Measurements from ENCODE around the gene TRMT1.
"Not testable (repeated sequence)": the region's sequence is repeated elsewhere in the genome, so short reads cannot be mapped to it uniquely, and the experiment has no call there.

Gene TRMT1

DNA sequence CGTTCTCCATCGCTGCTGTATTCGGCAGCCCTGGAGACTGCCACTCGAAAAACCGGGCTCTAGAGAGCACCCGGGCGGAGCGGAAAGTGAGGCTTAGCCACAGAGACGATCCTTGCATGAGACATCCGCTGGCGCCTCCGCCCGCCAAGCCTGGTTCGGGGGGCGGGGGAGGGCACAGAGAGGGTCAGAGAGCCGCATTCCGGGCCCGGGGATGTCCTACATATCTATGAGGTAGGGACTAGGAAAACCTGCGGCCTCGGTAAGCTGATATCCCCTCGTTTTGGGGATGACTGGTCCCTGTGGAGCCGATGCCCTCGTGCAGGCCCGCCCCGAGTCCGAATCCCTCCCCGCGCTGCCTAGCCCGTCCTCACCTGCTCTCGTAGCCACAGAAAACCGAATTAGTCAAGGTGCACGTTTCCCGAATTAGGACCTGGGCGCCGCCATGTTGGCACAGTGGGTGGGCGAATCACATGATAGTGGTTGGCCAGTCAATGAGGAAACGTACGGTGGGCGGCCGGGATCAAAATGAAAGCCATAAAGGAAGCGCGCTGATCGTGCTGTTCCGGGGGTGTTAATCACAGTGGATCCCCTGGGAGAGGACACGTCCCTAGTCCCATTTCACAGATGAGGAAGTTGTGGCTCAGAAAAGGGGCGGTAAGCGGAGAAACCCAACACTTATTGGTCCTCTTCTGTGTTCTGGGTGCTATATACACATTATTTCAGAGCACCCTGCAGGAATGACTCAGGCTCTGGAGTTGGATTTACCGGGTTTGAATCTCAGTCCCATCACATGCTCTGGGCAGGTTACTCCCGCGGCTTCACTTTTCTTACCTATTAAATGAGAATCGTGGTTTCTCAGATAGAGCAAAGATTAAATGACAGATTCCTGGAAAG, at the start of gene TRMT1:
TRMT1 (minus strand) TSS at position 459 of the 894 bp plus-strand sequence; CDS start at position 118, 341 bp downstream.
- peak; percentile 81 to 97 (median 95) for DNase-seq

DNA sequence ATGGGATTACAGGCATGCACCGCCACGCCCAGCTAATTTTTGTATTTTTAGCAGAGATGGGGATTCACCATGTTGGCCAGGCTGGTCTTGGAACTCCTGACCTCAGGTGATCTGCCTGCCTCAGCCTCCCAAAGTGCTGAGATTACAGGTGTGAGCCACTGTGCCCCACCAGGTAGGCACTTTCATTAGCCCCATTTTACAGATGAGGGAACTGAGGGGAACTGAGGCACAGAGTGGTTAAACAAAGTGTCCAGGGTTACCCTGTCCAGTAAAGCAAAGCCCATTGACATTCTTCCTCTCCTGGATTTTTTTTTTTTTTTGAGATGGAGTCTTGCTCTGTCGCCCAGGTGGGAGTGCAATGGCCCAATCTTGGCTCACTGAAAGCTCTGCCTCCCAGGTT, 49.6 kb upstream of the TRMT1 start:
- not testable (repeated sequence) for DNase-seq

DNA sequence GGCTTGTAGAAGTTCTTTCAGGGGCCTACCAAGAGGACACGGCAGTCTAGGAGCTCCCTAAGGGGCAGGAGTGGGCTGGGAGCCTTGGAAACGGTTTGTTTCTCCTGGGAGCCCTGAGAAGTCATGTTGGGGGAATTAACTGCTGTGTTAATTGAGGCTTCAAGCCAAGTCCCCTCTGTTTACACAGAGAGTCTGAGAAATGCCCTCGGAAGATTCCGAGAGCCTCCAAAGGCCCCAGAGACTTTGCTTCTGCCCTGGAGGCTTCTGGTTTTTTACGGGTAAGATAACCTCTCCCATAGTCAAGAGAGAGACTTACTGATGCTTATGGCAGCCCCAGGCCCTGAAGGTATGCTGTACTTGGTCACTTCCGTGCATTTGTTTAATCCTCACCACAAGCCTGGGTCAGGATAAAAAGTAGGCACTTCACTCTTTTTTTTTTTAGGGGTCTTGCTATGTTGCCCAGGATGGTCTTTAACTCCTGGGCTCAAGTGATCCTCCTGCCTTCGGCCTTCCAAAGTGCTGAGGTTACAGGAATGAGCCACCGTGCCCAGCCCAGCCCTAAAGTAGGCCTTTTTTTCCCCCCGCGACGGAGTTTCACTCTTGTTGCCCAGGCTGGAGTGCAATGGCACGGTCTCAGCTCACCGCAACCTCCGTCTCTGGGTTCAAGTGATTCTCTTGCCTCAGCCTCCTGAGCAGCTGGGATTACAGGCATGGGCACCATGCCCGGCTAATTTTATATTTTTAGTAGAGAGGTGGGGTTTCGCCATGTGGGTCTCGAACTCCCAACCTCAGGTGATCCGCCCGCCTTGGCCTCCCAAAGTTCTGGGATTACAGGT, 48.8 kb upstream of the TRMT1 start:
- peak in 1 of 3 experiments; percentile 82 for DNase-seq

DNA sequence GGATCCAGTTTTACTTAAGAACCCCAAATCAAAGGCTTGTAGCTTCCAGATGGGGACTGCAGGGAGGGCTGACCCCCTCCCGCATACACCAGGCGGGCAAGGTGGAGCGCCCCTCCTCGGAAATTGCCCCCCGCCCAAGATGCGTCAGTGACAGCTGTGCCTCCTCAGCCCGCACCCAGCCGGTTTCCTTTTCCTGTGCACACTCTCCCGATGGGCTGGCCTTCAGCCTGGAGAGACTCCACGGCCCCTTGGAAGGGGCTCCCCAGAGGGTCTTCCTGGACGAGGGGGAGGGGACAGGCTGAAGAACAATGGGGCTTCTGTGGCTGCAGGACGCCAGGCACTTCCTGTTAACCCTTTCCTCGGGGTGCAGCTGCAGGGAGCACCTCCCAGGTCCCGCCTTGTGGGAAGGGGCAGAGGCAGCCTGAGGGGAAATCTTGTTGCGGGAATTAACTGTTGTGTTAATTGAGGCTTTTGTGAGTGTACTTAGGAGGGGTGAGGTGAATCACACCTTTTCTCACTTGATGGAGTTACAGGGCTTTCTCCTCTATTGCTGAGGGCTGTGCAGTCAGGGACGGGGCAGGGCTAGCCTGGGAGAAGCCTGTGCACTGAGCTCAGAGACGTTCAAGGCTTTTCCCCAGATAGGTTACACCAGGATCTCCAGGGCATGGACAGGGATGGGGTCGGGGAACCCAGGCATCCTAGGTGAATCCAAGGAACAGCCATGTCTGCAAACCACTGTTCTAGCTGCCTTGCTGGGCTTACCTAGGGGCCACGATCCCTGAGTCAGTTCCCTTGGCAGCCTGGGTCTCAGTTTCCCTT, 48.0 kb upstream of the TRMT1 start:
- DNase-seq = peak in 2 of 3 experiments; percentile 95 to 98

DNA sequence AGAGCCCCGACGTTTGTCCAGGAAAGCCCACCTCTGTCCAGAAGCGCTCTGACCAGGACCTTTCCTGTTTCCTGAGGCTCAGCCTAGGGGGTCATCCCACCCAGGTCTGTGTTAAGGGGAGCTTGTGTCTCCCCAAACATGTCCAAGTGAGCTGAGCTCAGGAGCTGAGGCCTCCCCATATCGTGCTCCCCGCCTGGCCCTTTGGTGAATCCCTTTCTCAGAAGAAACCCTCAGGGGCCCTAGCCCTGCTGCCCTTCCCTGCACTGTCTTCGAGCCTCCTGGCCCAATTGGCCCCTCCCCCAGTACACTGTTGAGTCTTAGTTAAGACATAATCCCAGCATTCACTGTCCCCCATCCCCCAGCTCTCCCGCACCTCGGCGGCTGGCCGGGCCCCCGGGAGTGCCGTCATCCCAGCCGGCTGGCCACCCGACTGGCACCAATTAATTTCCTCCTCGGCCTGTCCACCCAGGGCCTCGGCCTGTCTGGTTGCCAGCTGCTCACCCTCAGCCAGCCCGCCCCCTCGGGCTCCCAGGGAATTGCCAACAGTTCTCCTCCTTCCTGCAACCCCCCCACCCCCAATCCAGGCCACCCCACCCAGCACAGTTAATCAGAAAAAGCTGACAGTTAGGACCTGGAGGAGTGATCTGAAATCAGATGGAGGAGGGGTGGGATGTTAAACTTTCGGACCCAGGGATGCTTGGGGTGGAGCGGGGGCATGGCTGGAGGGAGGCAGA, 47.2 kb upstream of the TRMT1 start:
- peak in 2 of 3 experiments; percentile 91 to 92 for DNase-seq

DNA sequence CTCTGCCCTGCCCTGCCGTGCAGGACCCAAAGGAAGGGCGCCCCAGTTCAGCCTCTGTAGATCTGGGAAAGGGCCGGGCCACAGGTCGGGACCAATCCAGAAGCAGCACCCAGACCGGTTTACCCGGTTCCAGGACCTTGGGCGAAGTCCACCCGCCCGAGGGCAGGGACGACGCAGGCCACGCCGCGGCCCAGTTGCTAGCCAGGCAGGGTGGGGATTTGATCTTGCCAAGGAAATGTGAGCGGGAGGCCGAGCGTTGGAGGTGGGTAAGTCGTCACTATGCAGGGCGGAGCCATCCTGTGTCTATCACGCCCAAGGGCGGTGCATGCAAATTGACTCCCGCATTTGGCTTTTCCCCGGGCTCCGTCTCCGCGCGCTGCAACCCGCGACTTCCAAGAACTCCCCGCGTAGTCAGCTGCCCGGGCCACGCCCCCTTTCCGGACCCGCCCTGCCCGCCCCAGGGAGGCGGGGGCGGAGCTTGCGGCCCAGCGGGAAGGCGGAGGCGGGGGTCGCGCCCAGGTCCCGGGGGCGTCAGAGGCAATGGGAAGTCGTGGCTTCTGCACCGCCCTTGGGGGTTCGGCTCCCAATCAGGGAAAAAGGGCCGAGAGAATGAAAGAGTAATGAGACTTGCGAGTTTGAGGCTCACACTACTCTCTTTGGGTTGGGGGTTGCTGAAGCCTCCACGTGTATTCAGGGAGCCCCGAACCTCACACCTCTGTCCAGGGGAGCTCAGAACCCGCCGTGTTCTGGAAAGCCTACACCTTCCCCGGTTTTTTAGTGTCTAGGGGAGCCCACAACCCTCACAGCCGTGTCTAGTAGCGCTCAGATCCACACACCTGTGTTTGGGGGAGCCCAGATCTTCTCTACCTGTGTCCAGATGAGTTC, 46.4 kb upstream of the TRMT1 start:
- peak; percentile 63 to 98 (median 96) for DNase-seq

DNA sequence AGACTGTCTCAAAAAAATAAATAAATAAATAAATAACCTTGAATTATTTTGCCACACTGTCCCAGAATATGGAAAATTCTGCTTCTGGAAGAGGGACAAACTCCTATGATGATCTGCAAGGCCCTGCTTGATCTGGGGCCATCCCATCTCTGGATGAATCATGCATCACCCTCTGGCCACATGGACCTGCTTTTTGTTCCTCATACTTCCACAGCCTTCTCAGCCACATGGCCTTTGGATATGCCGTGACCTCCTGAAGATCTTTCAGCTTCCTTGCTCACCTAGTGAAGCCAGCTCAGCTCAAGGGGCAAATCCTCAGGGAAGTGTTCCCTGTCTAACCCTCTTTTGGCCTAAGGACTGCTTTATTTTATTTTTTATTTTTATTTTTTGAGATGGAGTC, 44.0 kb upstream of the TRMT1 start:
- no peak for DNase-seq

DNA sequence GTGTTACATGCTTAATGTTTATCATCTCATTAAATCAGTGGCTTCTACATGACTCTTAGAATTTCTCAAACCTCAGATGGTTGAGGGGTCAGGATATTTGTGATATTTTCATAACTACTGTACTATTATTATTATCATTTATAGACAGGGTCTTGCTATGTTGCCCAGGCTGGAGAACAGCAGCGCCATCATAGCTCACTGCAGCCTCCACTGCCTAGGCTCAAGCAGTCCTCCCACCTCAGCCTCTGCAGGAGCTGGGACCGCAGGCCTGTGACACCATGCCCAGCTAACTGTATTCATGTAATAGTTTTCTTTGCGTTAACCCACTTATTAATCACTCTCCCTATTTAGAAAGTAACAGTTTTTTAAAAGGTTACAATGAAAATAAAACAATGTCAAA, 43.2 kb upstream of the TRMT1 start:
- DNase-seq = no peak

DNA sequence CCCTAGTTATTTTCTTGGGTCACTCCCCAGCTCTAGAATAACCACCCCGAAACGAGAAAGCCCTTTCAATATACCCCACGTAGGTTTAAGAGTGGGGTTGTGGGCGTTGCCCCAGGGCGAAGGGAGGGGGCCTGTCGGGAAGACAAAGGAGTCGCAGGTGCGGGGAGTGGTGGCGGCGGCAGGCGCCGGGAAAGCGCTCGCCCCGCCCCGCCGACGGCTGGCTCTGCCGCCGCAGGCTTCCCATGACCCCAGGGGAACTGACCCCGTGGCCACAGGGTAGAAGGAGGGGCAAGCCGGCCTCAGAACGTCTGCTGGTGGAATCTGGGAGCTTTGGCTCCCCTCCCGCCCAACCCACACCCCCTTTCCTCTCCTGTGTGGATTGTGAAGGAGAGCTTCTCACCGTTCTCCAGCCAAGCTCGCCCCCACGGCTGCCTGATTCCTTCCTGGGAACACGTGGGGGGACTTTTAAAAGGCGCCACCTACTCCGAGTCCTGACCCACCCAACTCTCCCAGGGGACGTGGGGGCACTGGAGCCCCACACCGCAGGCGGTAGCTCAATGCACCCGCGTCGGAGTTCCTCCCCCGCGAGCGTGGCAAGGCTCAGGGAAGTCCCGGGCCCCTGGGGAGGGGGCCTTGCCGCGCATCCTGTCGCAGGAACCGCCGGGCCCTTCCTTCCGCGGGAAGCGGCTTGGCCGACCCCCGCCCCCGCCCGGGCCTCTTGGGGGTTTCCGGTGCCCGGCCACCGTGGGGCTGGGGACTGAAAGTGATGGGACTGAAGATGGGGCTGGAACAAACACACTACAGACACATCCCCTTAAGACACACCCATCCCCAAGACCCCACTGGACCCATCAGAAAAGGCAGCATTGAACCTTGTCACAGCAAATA, 39.2 kb upstream of the TRMT1 start:
- DNase-seq = peak; percentile 48 to 93 (median 91)

DNA sequence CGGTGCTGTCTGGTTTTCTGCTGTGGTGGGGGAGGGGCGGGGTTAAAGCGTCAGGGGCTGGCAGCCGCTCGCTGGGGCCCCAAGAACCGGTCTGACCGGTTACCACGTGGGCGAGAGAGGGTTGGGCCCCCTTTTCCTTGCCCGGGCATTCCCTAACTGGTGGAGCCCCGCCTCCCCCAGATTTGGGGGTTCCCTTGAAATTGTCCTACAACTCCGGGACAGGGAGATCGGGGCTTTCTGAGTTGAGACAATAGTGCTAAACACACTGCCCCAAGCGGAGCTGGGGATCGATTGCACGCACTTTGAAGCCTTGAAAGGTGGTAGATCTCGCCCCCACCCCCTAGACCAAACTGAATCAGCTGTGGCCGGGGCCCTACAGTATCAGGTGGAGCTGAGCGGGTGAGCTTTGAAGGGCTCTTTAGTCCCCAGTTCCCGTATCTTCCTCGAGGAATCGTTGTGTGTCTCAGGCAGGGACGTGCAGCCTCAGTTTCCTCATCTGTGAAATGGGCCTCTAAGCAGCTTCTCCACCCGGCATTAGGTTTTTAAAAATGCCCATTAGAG, 38.5 kb upstream of the TRMT1 start:
- DNase-seq = peak; percentile 10 to 93 (median 90)

DNA sequence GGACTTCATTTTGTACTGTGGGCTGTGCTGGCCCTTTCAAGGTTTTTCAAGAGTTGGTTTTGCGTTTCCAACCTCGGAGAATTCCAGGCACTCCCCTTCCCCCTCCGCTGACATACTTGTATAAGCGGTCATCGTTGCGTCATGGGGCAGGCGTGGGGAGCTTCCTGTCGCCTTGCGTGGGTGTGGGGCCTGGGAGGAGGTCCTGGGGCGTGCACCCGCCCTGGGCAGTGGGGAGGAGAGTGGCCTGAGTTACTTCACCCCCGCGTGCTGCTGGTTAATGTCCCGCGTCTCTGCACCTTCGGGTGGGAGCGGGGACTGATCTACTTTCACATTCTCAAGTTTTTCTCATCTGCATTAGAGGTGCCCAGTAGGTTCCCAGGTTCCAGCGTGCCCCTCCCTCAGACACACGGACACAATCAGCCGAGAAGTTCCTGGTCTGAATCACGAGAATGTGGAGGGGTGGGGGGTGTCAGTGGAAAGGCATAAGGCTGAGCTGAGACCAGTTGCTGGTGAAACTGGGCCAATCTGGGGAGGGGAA, 37.8 kb upstream of the TRMT1 start:
- DNase-seq = peak in 2 of 3 experiments; percentile 80 to 85

DNA sequence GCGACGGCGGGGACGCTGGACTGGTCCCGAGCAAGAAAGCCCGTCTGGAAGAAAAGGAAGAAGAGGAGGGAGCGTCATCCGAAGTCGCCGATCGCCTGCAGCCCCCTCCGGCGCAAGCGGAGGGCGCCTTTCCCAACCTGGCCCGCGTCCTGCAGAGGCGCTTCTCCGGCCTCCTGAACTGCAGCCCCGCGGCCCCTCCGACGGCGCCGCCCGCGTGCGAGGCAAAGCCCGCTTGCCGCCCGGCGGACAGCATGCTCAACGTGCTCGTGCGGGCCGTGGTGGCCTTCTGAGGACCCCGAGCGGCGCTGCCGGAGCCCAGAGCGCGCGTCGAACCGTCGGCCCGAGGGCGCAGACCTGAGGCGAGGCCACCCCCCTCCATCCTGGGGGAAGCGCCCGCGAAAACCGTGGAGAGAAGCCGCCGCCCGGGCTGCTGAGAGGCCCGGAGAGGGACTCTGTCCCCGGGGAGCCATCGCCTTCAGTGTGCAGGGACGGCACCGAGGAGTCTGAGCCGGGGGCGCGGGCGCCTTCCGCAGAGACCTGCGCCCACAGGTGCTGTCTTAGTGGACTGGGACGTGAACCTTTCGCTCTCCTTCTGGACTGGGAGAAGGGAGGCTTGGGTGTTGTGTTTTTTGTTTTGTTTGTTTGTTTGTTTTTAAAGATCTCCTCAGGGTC, 37.2 kb upstream of the TRMT1 start:
- DNase-seq = peak; percentile 30 to 82 (median 81)

DNA sequence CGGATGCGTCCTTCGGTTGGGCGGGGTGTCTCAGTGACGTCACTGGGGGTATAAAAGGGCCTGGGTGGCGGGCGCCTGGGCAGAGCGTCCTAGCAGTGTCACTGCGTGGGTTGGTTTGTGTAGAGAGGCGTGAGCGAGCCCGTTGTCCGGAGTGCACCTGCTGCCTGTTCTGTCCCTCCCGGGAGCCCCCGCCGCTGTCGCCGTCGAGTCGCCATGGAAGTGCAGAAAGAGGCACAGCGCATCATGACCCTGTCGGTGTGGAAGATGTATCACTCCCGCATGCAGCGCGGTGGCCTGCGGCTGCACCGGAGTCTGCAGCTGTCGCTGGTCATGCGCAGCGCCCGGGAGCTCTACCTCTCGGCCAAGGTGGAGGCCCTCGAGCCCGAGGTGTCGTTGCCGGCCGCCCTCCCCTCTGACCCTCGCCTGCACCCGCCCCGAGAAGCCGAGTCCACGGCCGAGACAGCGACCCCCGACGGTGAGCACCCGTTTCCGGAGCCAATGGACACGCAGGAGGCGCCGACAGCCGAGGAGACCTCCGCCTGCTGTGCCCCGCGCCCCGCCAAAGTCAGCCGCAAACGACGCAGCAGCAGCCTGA, 36.5 kb upstream of the TRMT1 start:
- DNase-seq = peak; percentile 90 to 99 (median 98)

DNA sequence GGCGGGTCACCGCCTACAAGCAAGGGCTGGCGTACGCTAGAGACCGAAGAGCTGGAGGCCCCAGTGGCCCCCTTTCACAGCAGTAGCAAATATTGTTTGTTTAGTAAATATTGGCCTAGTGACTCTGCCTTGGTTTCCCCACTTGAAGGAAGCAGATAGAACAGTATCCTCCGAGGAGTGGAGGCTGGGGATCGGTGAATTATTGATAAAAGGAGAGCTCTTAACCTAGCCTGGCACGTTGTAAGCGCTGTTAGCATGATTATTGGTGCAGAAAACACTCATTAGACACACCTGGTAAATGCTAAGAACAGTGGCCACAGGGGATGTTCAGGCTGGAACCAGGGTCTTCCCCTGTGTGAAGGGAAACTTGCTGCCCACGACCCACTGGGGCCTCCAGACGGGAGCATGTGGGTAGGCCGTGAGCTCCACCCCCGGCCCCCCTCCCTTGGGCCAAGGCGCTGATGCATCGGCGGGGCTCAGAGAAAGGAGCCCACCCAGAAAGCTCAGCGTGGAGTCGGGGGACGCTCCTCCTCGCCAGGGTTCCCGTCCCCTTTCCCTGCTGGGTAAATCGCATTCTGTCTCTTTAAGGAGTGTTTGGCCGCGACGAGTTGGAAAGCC, 35.9 kb upstream of the TRMT1 start:
- no peak for DNase-seq

DNA sequence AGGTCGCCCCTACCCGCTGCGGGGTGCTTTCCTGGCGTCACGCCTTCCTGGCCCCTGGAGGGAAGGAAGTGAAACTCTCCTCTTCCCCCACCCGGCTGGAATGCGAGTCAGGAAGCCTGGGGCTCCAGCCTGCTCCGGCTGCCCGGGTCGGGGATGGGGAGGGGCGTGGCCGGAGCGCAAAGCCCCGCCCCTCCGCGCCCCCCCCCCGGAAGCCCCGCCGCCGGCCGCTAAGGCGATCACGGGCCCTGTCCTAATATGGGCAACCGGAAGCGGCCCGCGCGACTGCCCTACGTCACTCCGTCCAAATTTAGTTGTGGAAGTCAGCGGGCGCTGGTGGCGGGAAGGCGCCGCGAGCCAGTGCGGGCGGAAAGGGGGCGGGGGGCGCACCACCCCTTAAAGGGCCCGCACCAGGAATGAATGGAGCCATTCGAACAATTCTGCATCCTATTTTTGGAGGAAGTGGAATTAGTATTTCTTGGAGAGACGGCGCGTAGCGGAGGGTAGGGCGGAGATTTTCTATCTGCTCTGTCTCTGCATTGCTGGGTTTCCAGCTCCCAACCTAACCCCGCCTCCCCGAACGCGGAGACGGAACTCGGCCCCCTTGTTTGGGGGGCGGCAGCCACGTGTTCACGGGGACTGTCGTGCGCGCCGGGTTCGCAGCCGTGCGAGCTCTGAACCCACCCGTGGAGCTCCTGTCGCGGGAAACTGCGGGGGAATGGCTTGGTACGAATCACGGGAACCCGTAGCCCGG, 35.2 kb upstream of the TRMT1 start:
- peak; percentile 89 to 99 (median 98) for DNase-seq

DNA sequence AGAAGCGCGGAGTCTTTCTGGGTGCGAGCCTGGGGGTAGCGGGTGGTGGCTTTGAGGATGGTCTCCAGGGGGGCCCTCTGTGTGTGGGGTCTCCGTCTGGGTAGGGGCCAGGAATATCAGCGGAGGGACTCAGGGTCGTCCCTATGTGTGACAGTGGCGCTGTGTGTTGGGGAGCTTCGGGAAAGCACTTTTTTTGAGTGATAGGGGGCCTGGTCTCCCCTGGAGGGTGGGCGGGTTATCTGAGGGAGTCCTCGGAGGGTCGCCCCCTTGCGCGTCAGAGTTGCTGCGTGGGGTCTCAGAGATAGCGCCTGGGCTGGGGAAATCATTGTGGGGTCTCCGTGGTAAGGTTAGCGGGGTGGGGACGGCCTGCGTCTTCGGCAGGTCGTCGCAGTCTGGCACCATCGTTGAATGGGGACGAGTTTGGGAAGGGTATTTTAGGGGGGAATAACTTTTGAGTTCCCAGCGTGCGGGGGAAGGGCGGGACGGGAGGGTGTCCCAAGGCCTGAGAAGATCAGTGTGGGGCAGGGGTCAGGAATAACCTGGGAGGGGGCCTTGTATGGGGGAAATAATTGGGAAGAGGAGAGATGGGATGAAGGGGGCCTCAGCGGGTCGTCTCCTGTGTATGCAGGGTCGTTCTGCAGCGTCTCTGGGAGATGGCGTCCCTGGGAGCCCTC, 34.5 kb upstream of the TRMT1 start:
- peak in 1 of 3 experiments; percentile 59 for DNase-seq
